Measurements from ENCODE around the gene LRMDA.
"Not testable (repeated sequence)": the region's sequence is repeated elsewhere in the genome, so short reads cannot be mapped to it uniquely, and the experiment has no call there.

LRMDA gene

GRCh38 chr10:75508239-75508813 is 76.9 kb downstream of the LRMDA start:
- no peak for DNase-seq (ENCODE audit: low spot score)

GRCh38 chr10:75508814-75509306 is 77.4 kb downstream of the LRMDA start:
- DNase-seq (ENCODE audit: low spot score) = no peak

GRCh38 chr10:75509706-75510105 is 78.3 kb downstream of the LRMDA start:
- no peak for DNase-seq (ENCODE audit: low spot score)

GRCh38 chr10:75511011-75511410 is 79.6 kb downstream of the LRMDA start:
- DNase-seq (ENCODE audit: low spot score) = no peak

GRCh38 chr10:75512203-75512933 is 80.9 kb downstream of the LRMDA start:
- DNase-seq (ENCODE audit: low spot score) = no peak

GRCh38 chr10:75513292-75513885 is 82.0 kb downstream of the LRMDA start:
- no peak for DNase-seq (ENCODE audit: low spot score)

- no peak for DNase-seq (ENCODE audit: low spot score)
Observed at GRCh38 chr10:75514830-75515229, 83.4 kb downstream of the LRMDA start.

GRCh38 chr10:75516154-75516553 is 84.7 kb downstream of the LRMDA start:
- DNase-seq (ENCODE audit: low spot score) = not testable (repeated sequence)

GRCh38 chr10:75519213-75519612 is 87.8 kb downstream of the LRMDA start:
- not testable (repeated sequence) for DNase-seq (ENCODE audit: low spot score)

- not testable (repeated sequence) for DNase-seq (ENCODE audit: low spot score)
Observed at GRCh38 chr10:75521194-75521829, 89.9 kb downstream of the LRMDA start.

- DNase-seq (ENCODE audit: low spot score) = no peak
Observed at GRCh38 chr10:75525067-75525466, 93.6 kb downstream of the LRMDA start.

- DNase-seq (ENCODE audit: low spot score) = no peak
Observed at GRCh38 chr10:75525646-75526045, 94.2 kb downstream of the LRMDA start.

- DNase-seq (ENCODE audit: low spot score) = no peak
Observed at GRCh38 chr10:75527542-75527941, 96.1 kb downstream of the LRMDA start.

GRCh38 chr10:75528392-75528791 is 97.0 kb downstream of the LRMDA start:
- DNase-seq (ENCODE audit: low spot score) = no peak

GRCh38 chr10:75530299-75530698 is 98.9 kb downstream of the LRMDA start:
- DNase-seq (ENCODE audit: low spot score) = no peak

GRCh38 chr10:75531571-75532031 is 100.2 kb downstream of the LRMDA start:
- DNase-seq (ENCODE audit: low spot score) = no peak

GRCh38 chr10:75532253-75532924 is 101.0 kb downstream of the LRMDA start:
- no peak for DNase-seq (ENCODE audit: low spot score)

- no peak for DNase-seq (ENCODE audit: low spot score)
Observed at GRCh38 chr10:75538144-75538543, 106.7 kb downstream of the LRMDA start.

- DNase-seq (ENCODE audit: low spot score) = no peak
Observed at GRCh38 chr10:75538765-75539164, 107.3 kb downstream of the LRMDA start.

GRCh38 chr10:75540357-75540966 is 109.0 kb downstream of the LRMDA start:
- DNase-seq (ENCODE audit: low spot score) = no peak

- DNase-seq (ENCODE audit: low spot score) = no peak
Observed at GRCh38 chr10:75540981-75541380, 109.6 kb downstream of the LRMDA start.

- no peak for DNase-seq (ENCODE audit: low spot score)
Observed at GRCh38 chr10:75541411-75541810, 110.0 kb downstream of the LRMDA start.

All from cerebellar cortex (tissue), 1 donor.